NCI-H1048 (cell line): ENCODE measurements around the gene FGFBP1.

ENCODE experiments used
- DNase-seq: peaks from one replicate; lab custom pipeline; 2025; lab: John Stamatoyannopoulos, UW

The FGFBP1 gene

DNA sequence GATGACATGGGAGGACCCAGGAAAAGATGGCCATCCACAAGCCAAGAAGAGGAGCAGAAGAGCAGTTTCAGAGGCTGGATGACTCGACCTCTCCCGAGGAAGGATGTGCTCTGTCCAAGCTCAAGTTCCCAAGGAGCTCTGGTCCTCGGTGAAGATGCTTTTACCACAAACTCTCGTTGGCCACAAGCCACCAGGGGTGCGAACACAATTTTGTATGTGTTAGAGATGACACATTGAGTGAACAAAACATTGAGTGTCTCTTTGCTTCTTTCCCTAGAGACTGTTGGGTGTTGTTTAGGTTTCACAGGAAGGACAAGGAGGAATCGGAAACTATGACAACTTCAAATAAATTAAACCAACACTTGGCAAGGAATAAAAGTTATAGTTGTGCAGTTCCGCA, 26.3 kb downstream of the FGFBP1 start:
- no peak for DNase-seq

DNA sequence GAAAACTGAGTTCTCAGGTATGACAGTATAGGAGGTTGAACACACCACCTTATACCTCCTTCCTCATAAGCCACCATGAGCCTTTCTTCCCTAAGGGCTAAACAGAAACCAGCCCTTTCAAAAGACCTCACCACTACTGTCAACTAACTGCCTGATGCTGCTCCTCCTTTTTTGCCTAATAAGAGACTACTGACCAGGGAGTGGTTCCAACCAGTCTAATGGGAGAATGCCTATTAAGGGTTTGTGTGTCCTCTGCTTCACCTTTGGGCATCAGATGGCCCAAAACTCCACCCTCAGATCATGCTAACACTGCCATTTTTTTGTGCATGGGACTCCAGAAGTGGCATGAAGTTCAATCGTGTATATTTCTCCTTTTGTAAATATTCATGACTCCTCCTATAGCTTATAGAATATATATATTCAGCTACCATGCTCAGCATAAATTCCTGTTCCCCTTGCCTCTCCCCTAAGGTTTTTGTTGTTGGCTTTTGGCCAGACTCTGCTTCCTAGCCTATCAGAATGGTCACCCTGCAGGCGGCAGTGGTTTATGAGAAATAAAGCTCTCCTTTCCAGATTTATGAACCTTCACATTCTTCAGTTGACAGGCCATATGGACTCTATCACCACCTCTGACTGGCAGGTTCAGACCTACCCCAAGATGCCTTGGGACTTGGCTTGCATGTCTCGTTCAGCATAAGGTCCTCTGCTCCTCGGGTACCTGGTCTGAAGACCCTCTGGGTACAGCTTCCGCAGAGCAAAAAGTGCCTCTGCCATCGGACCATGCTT, 28.2 kb downstream of the FGFBP1 start:
- DNase-seq: no peak

DNA sequence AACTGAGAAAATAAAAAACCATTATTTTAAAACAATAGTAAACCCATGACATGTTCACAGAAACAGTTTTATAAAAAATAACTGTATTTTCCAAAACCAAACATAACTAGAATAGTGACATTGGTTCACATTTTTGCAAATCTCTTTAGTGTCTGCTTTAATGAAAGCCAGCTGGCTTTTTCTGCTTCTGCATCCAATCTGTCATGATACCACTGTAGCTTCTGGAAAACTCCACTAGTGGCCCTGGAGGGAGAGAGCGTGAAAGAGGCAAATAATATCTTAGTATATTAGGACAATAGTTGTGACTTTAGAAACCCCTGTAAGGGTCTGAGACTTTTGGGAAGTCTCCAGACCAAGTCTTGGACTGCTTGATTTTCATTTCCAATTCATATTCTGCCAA, 31.1 kb downstream of the FGFBP1 start:
- no peak for DNase-seq

DNA sequence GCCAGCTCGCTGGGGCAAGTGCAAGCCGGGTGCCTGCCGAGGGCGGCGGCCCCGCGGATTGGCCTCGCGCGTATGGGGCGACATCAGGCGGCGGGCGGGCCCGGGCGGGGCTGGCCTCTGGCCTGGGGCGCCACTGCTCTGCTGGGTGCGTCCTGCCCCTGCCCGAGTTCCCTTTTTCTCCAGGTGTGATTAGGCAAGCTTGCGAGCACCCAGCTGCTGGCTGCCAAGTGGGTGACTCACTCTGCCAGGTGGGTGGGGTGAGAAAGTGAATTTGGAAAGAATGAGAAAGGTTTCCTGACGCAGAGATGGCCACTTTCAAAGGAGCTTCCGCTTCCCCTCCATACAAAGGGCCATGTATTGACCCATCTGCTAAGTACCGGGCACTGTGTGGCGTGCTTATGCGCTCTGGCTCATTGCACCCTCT, 32.5 kb downstream of the FGFBP1 start:
- DNase-seq: no peak

DNA sequence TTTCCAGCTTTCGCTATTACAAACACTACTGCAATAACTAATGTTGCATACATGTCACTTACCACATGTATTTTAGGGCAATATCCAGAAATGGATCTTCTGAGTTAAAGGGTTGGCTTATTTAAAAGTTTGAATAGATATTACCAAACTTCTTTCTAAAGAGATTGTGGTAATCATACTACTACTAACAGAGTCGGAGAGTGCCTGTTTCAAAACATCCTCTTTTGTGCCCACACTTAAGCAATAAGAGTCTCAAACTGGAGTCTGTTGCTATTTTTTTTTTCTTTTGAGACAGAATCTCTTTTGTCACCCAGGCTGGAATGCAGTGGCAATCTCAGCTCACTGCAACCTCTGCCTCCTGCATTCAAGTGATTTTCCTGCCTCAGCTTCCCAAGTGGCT, 35.8 kb downstream of the FGFBP1 start:
- DNase-seq: no peak

DNA sequence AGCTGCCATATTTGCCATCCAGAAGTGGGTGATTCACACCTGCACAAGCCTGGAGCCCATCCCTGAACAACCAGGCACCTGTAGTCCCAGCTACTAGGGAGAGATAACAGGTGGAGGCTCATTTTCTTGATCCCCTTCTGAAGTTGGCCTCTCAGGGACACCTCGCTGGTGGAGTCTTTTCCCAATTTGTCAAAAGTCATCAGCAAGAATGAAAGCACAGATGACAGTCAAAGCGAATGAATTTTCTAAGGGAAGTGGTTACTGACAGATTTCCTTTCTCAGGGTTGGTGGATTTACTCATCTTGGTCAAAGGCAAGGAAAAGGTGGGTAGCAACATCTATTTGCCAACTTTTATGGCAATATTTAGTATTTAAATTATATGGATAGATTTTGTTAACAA, 36.5 kb downstream of the FGFBP1 start:
- no peak for DNase-seq

DNA sequence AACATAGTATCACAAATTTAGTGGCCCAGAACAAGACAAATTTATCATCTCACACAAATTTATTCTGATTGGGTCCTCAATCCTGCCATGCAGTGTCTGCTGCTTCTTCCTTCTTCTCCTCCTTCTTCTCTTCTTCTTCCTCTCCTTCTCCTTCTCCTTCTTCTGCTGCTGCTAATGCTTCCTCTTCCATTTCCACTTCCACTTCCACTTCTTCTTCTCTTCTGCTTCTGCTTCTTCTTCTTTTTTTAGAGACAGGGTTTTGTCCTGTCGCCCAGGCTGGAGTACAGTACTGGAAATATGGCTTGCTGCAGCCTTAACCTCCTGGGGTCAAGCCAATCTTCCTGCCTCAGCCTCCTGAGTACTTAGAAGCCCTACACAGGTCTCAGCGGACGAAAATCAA, 37.5 kb downstream of the FGFBP1 start:
- no peak for DNase-seq

DNA sequence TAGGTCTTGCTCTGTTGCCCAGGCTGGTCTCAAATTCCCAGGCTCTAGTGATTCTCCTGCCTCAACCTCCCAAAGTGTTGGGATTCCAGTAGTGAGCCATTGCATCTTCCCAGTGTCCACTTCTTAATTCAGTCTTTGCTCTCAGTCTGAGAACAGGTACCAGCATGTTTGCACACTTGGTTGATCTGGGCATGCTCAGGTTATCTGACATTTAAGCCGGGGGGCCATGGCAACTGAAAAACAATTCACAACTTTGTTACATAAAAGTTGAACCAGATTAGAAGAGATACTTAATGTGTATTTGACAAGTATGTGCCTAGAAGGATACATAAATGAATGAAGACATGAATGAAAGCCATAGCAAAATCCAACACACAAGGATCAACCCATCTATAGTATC, 39.0 kb downstream of the FGFBP1 start:
- DNase-seq: no peak

DNA sequence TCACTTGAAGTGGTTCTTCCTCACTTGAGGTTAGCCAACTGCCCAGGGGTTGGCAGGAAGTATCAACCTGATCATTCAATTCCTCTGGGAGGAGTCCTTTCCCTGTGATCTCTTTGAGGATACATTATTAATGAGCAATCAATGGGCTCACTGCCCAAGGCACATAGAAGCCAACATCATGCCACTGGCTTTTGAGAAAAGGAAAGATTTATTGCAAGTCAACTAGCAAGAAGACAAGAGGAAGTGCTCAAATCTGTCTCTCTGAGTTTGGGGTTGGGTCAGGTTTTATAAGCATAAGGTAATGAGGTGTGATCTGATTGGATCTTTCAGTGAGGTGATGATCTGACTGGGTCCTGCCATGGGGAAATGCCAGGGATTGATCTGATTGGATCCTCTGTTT, 39.6 kb downstream of the FGFBP1 start:
- no peak for DNase-seq

DNA sequence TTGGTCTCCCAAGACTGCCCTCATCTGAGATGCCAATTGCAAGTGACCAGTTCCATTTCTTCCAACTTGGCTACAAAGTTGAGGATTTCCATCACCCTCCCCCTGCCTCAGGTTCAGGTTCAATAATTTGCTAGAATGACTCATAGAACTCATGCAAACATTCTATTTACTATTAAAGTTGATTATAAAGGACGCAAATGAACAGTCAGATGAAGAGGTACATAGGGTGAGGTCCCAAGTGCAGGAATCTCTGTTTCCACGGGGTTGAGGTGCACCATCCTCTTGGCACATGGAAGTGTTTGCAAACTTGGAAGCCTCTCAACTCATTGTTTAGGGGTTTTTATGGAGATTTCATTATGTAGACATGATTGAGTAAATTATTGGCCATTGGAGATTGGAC, 41.0 kb downstream of the FGFBP1 start:
- no peak for DNase-seq

DNA sequence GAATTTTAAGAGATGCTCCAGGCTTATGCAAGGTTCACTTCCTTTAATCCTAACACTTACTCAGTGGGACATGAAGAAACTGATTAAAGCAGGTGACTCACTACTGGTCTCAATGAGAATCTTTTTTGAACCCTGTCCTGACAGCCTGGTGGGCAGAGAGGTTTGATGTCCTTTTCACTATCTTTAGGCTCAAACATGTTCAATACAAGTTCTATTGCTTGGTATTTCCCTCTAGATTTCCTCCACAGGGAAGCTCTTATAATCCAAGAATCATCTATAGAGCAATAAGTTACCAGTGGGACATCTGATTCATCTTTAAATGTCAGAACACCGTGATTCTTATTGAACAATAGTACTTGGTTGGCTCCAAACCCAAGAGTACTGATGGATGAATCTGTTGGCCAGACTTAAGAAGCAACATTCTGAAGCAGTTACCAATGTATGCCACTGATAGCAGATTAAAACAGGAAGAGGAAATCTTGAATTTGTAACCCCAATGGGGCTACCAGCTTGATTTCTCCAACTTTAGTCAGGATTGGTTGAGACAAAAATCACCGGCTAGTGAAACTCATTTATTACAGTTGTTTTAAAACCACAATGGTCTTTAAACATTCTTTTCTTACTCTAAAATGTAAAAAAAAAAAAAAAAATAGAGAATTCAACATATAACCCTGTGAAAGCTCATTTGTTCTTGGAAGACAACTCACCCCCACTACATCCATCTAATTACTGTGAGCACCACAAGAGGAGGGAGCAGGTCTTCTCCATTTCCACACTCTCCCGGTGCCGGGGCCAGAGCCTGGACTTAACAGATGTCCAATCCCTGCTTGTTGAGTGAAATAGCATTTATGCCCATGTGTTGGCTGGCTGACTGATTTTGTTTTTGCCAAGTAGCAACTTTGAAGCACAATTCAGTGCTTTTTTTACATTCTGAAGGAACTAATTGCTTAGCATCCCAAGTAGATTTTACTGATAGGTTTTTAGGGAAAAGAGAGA, 43.3 kb downstream of the FGFBP1 start:
- DNase-seq: no peak

DNA sequence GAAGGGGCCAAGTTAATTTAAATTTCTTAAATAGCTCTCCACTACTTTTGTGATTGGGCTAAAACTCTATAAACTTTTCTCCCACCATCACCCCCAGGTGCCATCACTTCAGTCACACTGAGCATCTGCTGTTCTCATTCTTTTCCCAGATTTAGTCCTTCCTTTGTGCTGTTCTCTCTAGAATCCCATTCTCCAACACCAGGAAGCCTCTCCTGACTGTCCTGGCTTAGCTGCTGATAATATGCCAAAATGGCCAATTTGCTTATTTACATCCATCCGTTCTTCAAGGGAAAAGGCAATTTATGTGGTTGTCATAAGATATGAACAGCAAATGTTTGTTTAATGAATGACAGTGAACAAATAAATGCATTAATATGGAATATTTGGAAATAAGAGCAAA, 44.1 kb downstream of the FGFBP1 start:
- DNase-seq: no peak

DNA sequence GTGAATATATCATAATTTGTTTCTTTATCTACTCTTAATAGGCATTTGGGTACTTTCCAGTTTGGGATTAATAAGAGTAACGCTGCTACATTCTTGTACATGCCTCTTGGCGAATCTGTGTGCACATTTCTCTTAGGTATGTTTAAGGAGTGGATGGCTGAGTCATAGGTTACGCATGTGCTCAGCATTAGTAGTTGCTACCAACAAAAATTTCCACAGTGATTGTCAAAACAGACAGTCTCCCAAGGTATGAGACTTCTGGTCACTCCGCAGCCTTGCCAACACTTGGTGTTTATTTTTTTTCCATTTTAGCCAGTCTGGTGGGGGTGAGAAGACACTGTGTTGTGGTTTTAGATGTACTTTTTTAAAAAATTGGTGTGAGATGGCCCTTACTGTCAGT, 44.6 kb downstream of the FGFBP1 start:
- no peak for DNase-seq

DNA sequence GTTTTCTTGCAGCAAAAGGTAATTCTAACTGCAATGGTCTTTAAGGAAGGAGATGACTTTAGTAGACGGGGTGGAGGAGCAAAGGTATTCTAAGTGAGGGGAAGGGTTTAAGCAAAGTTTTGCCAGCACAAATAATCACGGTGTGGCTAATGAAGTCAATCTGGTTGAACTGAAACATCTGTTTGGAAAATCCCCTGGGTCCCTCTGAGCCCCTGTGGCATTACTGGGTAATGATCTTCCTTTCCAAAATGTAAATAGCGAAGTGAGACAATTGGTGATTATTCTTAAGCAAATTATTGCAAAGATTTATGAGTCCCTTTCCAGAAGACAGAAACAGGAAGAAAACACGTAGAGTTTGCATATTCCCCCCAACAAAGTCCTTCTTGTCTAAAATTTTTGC, 47.2 kb downstream of the FGFBP1 start:
- DNase-seq: peak; percentile 52

DNA sequence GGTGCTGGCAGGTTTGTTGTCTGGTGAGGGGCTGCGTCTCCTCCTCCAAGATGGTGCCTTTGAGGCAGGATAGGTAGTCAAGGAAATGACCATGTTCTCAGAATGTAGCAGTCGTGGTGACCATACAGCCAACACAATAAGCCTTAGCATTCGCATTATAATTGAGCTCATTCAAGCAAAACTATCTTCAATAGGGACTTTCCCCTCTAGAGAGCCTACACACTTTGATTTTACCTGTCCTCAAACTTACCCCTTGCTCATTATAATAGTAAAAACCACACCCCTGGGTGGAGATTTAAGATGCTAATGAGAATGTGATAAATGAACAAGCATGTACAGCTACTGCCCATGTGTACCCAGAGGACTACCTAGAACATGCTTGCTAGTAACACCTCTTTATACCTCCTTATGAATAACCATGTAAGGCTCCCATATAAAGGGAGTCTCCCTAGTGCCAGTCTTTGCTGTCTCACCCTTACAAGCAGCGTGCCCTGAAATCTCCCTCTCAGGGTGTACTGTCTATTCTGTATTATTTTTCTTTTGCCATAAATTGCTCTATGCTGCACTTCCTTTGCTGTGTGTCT, 48.2 kb downstream of the FGFBP1 start:
- no peak for DNase-seq

DNA sequence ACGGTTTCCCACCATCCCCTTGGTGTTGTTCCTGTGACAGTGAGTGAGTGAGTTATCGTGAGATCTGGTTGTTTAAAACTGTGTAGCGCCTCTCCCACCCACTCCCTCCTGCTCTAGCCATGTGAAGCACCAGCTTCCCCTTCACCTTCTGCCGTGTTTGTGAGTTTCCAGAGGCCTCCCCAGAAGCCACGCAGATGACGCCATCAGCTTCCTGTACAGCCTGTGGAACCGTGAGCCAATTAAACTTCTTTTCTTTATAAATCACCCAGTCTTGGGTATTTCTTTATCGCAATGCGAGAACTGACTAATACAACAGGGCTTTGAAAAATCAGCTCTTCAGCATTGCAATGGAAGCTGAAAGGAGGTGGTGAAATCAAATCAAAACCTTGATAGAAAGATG, 50.0 kb downstream of the FGFBP1 start:
- DNase-seq: no peak
